ENCODE data around the gene TEPSIN.

Gene TEPSIN

GRCh38 chr17:81219476-81220180 lies 19.2 kb downstream of the TEPSIN start:
- no peak for DNase-seq

- DNase-seq: no peak
Observed at GRCh38 chr17:81218991-81219390, 19.9 kb downstream of the TEPSIN start.

GRCh38 chr17:81218459-81218858 lies 20.4 kb downstream of the TEPSIN start:
- DNase-seq: no peak

- DNase-seq: no peak
Observed at GRCh38 chr17:81217491-81217890, 21.4 kb downstream of the TEPSIN start.

DNA sequence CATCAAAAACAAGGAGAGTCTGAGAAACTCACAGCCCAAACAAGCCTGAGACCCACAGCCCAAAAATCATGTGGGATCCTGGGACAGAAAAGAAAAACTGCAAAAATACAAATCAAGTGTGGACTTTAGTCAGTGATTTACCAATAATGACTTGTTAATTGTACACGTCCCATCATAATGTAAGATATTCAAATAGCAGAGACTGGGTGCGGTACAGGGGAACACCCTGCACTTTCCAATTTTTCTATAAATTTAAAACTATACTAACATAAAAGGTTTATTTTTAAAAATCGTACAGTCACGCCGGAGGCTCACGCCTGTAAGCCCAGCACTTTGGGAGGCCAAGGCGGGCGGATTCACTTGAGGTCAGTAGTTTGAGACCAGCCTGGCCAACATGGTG lies 24.9 kb downstream of the TEPSIN start:
- no peak for DNase-seq

- DNase-seq: no peak
Observed at GRCh38 chr17:81212365-81212764, 26.5 kb downstream of the TEPSIN start.

DNA sequence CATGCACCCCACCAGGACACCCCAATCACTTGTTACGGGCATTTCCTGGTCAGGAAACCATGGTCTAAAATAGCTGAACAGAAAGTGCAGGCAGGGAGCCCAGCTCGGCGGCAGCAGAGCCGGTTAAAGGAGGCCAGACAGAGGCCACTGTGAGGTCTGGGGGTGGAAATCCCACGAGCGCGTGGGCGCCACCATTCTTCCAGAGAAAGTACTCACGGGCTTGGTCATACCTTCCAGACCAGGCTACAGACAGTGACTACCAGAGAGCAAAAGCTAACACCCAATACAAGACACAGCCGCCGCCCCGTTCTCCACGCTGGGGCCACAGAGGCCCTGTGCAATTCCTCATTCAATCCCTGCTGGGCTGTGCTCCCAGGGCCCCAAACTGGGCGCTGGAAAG lies 28.0 kb downstream of the TEPSIN start:
- DNase-seq: no peak

DNA sequence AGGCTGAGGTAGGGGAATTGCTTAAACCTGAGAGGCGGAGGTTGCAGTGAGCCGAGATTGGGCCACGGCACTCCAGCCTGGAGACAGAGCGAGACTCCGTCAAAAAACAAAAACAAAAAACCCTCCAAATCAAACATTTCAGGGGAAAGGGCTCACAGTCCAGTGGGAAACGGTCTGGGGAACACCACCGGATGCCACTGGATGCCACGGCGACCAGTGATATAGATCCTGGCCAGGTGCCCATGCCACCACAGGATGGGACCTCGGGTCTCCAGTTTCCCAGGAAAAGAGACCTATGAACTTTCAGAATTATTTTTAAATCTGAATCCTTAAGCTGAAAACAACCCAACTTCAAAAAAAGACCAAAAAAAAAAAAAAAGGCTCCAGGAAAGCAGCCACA lies 28.4 kb downstream of the TEPSIN start:
- no peak for DNase-seq

GRCh38 chr17:81209141-81209540 lies 29.7 kb downstream of the TEPSIN start:
- DNase-seq: no peak

DNA sequence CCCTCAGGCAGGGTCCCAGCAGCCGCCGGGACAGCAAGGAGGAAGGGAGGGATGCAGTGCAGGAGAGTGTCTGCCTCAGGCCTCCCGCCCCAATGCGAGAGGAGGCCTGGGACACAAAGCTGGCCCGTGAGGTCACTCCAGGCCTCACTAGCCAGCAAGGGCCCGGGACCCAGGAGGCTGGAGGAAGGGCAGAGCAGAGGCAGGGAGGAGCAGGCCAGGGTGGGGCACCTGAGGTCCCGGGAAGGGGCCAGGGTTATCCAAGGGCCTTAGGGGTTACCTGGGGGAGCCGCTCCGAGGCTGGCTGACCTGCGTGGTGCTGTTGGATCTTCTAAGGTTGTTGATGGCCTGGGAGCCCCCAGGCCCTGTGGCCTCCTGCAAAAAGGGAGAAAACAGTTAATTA lies 30.2 kb downstream of the TEPSIN start:
- DNase-seq: no peak

GRCh38 chr17:81207610-81208581 lies 31.0 kb downstream of the TEPSIN start:
- no peak for DNase-seq

GRCh38 chr17:81206657-81207056 lies 32.2 kb downstream of the TEPSIN start:
- no peak for DNase-seq

DNA sequence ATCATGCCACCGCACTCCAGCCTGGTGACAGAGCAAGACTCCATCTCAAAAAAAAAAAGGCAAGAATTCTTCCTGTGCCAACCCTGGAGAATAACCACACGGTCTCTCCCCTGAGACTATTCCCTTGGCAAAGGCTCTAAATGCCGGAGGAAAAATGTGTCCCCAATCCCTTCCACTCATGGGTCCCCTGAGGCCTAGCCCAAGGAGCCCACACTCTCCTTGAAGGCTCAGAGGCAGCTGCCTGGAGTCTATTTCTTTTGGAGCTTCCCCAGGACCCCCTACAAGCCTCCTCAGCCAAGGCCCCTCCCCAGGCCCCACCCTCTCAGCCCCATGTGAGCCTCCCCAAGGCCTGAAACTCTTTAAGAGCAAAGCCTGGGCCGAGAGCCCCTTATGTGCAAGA lies 32.7 kb downstream of the TEPSIN start:
- DNase-seq: no peak

DNA sequence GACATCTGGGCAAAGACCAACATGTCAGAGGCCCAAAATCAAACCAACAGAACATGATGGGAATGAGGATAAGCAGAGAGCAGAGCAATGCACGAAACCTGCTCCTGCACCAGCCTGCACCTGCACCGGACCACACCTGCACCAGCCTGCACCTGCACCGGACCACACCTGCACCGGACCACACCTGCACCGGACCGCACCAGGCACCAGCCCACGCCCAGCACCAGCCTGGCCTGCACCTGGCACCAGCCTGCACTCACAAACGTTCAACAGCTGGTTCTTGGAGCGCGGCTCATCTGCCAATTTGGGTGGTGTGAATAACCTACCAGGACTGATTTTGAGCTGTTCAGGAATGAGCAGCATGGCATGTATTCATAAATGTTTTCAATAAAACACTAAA lies 34.3 kb downstream of the TEPSIN start:
- no peak for DNase-seq

- no peak for DNase-seq
Observed at GRCh38 chr17:81203136-81203535, 35.7 kb downstream of the TEPSIN start.

DNA sequence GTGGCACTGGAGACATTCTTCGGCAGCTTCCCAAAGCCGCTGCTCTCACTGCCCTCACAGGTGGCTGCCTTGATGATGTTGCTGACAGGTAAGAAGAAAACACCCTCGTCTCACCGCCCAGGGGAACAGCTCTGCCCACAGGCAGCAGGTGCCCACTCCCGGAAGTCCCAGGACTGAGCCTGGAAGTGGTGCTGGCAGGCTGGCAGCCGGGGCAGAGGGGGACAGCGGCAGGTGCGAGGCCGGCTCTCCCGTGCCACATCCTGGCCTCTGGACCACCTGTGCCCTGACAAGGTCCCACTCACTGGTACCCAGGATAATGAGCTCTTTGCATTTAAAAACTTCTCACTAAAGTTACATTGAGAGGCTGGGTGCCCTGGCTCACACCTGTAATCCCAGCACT lies 36.5 kb downstream of the TEPSIN start:
- no peak for DNase-seq

GRCh38 chr17:81200695-81201580 lies 37.9 kb downstream of the TEPSIN start:
- DNase-seq: no peak

DNA sequence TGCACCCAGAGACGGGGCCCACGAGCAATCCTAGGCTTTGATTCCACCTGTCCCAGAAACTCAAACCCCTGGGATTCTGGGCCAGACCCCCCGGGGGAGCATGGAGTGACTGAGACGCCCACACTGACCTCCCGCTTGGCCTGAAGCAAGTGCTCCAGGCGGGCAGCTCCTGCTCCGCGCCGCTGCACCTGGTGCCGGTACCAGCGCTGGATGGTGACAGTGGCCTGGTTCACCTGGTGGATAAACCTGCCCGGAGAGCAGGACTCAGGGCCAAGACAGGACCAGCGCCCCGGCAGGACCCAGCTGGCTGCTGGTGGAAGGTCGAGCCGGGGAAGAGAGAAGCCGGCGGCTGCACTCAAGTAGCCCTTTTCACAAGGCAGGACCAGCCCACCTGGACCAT lies 38.7 kb downstream of the TEPSIN start:
- DNase-seq: no peak

DNA sequence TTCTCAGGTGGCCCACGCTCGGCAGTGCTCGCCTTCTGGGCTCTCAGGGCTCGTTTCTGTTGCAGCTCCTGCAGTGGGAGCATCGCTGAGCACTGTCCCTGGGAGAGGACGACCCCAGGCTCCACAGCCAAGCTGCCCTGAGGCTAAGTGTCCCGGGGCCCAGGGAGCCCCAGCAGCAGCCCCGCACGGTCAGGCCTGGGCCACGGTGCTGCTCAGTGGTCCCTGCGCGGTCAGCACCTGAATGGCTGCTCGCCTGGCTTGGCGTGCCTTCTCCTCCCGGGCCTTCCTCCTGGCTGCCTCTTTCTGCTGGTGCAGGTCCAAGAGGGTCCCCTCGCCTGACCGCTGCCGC lies 39.4 kb downstream of the TEPSIN start:
- DNase-seq: no peak

GRCh38 chr17:81198826-81199481 lies 39.9 kb downstream of the TEPSIN start:
- DNase-seq: no peak

GRCh38 chr17:81197831-81198490 lies 40.9 kb downstream of the TEPSIN start:
- no peak for DNase-seq

DNA sequence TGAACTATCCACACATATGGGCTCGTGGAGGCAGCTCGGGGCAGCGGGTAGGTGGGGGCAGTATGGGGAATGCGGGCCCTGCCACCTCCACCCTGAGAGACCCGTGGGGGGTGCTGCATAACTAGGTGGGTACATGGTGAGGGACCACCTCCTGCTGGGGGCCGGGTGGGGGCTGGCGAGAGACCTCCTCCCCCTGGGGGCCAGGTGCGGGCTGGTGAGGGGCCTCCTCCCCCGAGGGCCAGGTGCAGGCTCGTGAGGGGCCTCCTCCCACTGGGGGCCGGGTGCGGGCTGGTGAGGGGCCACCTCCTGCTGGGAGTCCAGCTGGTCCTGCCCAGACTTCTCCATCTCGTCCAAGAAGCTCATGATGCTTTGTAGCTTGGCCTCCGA lies 41.5 kb downstream of the TEPSIN start:
- no peak for DNase-seq
